Midbrain (tissue), 1 donor: ENCODE results near the gene IL10RB.

Experiments
- DNase-seq: peaks from one replicate; lab custom pipeline; 2025; lab: John Stamatoyannopoulos, UW

IL10RB gene

DNA sequence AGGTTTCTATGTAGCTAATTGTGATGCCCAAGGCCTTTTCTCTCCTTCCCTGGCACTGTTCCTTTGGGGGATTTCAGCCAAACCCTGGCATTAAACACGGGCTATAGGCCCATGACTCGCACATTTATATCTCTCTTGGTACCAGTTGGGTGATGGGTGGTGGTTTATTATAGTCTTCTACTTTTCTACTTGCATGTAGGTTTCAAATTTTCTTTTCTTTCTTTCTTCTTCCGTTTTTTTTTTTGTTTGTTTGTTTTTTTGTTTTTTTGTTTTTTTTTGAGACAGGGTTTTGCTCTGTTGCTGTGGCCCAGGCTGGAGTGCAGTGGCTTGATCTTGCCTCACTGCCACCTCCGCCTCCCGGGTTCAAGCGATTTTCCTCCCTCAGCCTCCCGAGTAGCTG, 1.1 kb downstream of the IL10RB start:
- DNase-seq: no peak

DNA sequence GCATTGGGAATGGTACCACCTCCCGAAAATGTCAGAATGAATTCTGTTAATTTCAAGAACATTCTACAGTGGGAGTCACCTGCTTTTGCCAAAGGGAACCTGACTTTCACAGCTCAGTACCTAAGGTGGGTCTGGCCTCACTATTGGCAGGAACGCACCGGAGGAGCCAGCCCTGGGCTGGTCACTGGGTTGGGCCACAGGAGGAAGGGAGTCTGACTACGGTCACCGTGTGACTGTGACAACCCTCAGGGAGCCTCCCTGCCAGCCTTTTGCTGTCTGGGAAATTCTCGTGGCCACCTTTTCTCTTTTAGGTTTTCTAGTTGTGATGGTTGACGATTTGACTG, 2.2 kb downstream of the IL10RB start:
- DNase-seq: no peak

DNA sequence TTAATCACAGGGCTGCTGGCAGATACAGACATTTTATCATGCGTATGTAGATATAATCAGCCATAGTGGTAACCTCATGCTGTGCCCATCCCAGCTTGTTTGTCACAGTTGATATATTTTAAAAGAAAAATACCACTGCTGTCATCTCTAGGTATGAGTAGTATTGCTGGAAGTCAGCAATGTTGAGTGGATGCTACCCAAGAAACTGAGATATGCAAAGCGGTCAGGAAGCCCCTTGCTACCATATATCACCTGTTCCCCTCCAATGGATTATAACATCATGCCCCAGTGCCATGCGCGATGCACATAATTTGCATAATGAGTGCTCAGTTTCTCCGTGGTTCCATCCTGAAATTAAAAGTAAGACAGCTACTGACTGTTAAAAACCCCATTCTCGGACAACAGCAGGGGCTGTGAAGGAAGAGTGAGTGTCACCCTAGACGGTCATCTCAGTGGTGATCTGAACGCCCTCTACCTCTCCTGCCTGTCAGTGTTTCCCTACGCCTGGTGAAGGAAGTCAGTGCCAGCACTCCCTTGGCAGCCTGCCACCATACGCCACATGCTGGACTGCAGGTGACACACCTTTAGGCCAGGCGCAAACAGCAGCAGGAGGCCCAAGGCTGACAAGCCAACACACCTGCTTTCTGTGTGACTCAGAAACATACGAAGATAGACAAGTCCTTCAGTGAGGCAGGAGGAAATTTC, 2.7 kb downstream of the IL10RB start:
- DNase-seq: no peak

DNA sequence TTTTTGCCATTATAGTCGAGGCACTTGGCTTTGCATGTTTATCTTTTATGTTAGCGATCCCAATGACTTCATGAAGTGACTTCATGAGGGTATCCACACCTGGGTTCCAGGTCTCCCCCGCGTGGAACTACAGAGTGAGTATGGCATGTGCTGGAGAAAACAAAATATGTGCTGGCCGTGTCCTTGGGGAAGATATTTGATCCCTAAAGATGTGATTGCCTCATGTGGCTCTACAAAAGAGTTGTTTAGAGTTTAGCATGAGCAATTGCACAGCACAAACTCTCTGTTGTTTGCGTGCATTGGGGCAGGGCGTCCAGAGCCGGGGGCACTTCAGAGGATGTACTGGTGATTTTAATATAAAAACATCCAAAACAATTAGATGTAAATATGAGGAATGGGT, 4.8 kb downstream of the IL10RB start:
- no peak for DNase-seq

DNA sequence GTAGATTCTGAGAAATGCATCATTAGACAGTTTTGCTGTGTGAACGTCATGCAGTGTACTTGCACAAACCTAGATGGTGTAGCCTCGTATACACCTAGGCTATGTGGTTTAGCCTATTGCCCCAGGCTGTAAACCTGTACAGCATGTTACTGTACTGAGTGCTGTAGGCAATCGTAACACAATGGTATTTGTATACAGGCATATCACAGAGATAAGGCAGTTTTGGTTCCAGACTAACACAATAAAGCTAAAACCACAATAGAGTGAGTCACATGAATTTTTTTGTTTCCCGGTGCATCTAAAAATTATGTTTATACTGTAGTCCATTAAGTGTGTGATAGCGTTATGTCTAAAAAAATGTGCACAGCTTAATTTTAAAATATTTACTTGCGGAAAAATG, 6.9 kb downstream of the IL10RB start:
- DNase-seq: no peak

DNA sequence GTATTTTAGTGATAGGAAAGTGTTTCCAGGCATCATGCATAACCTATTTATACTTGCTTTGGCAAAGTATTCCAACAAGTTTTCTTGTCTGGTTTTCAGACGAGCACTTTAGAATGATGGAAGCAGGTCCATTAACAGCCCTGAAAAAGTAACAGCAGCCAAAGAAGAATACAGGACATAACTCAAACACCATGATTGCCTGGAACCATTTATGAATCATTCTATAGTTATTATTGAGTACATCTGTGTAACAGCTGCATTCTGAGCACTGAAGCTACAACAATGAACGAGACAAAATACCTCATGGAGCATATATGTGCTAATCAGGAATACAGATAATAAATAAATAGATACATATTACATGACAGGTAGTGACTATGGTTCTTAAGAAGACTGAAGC, 12.6 kb downstream of the IL10RB start:
- DNase-seq: no peak

DNA sequence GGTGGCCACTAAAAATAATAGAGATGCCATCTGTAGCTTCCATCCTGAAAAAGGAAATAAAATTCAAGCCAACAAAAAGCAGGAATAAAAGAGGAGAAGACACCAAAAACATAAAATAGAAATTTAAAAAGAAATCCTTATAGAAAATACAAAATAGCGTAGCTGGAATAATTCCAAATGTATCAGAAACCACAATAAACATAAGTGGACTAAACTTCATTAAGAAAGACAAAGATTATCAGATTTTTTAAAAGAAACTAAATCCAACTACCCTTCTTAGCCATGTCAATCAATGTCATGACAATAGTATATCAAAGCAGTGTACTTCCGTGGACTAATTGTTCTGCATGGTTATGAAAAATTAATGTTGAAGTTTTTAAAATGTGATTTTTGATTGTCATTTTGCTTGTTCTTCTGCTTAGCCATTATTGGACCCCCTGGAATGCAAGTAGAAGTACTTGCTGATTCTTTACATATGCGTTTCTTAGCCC, 13.2 kb downstream of the IL10RB start:
- no peak for DNase-seq

DNA sequence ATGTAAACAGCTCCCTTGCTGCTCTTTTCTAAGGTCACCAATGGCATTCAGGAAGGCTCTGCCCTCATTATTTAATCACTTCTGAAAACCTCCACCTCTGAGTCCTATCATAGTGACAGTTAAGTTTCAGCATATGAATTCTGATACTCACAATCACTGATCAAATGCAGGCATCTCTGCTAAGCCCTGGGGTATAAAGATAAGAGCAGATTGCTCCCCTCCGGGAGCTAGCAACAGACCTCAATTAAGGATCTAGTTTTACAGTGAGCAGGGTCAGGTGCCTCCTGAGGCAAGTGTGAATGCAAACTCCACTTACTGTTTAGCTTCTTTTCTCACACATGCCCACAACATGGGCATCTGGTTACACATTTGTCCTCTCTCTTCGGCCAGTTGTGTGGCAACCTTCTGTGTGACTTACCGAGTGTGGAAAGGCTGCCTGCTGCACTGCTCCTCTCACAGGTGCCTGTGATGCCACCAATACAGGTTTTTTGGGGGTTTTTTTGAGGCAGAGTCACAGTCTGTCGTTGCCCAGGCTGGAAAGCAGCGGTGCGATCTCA, 15.0 kb downstream of the IL10RB start:
- no peak for DNase-seq

DNA sequence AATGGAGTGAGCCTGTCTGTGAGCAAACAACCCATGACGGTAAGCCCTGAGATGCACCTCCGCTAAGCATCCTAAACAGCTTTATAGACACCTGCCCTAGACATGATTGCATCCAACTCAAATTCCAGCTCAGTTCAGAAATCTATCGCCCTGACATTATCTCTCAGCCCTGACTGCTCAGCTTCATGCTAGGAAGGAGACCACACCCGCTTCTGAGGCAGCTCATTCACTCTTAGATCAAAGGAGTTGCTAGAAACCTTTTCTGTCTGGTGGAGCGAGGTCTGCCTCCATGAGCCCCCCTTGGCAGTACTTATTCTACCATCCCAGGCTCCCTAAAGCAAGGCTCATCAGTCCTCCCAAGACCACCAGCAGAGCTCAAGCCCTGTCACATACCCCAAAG, 17.0 kb downstream of the IL10RB start:
- no peak for DNase-seq

DNA sequence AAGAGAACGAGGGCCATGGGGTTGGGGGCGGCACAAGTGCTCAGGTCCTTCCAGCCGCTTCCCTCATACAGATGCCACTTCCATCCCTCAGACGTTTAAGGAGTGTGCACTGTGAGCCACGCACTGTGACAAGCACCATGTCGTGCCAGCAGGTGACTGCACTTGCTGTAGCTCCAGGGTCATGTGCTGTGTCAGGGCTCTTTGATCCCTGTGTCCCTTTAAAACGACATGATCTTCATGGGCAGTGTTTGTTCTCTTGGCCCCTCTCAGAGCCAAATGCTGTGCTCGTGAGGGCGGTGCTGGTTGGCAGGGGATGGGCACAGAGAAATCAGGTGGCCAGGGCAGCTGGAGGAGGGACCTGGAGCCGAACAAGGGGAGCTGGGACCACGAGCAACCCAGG, 19.9 kb downstream of the IL10RB start:
- DNase-seq: no peak

DNA sequence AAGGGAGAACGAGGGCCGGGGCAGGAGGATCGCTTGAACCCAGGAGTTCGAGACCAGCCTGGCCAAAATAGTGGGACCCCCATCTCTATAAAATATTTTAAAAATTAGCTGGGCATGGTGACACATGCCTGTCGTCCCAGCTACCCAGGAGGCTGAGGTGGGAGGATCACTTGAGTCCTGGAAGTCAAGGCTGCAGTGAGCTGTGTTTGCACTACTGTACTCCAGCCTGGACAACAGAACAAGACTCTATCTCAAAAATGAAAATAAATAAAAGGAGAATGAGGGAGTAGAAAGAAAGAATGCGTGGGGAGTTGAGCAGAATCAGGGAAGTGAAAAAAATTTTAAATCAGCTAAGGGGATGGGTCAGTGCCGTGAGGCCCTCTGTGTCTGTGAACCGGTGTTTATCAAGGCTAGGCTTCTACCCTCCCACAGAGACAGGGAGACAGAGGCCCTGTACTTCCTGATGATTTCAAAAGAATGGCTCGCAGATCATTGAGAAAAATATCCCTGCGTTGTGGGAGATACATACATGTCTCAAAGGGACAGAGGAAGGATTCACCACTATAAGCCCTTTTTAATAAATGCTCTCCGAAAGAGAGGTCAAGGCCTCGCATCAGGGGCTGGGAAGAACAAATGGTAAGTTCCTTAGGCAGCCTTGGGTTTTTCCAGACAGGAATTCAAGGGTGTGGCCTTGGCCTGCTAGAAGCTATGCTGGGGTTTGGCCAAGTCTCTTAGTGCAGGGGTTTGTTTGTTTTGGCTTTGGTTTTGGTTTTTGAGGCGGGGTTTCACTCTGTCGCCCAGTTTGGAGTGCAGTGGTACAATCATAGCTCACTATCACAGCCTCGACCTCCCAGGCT, 20.7 kb downstream of the IL10RB start:
- DNase-seq: no peak

DNA sequence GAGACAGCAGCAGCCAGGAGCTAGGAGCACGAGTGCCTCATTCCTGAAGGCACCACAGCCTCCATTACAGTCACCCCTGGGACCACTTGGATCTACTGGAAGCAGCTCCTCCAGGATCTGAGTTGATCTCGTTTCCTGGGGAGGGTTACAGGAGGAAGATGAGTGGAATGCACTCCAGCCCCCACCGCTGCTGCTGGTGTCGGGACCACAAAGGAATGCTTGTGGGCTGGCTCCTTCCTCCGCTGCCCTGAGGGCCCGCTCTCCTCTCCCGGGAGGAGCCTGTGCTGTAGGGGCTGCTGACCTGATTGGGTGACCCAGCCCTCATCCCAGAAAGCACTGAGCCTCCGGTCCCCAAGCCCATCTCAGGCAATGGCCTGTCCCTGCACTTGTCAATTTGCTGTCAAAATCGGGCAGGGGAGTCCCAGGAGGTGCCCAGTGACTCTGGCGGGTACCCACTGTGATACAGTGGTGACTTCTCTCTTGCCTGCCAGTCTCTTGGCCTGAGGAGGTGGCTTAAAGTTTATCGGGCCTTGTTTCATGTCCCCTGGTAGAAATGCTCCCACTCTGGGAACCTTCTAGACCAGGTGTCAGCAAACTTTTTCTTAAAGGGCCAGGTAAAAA, 23.1 kb downstream of the IL10RB start:
- DNase-seq: no peak

DNA sequence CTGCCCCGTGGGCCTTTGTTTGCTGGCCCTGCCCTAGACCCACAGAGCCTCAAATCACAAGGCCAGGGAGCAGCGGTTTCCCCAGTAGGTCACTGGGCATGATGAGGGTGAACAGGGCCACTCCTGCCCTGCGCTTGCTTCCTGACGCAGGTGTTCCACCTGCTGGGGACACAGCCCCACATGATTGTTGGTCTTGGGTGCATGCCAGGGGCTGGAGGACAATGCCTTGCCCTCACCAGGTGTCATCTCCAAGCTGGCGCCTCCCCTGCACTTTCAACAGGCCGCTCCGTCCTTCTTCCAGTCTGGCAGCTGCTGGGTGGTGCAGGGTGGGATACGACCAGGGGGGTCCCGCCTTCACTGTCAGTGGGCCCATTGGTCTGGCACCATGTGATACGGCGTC, 24.3 kb downstream of the IL10RB start:
- DNase-seq: no peak

DNA sequence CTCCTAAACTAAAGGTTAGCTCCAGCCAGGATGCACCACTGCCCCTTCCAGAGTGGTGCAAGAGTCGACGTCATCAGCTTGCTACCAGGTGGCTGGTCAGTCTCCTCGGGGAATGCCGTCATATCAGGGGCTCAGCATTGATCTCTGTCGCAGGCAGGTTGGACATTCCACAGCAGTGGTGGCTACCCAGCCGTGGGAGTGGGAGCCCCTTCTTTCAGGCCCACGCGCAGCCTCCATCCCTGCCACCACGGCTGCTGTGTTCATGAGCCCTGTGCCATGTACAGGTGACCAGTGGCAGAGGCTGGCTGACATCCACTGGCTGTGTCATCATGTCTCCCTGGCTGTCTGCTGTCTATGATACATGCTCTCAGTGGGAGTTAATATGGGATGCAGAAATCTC, 25.5 kb downstream of the IL10RB start:
- DNase-seq: no peak

DNA sequence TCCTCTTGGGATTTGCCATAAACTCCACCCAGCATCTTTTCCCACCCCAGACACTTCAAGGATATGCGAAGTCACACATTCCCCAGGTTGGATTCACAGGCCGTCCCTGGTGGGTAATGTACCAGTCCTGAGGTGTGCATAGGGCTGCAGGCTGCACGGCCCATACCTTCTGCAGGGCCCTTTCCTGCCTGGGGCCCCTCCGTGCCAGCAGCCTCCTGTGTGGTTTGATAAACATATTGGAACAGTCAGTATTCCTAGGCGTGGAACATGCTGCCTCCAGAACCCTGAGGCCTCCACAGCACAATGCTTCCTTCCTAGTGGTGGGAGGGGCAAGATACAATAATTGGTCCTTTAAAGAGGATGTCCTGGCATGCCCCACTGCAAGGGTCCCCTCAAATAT, 26.6 kb downstream of the IL10RB start:
- no peak for DNase-seq

DNA sequence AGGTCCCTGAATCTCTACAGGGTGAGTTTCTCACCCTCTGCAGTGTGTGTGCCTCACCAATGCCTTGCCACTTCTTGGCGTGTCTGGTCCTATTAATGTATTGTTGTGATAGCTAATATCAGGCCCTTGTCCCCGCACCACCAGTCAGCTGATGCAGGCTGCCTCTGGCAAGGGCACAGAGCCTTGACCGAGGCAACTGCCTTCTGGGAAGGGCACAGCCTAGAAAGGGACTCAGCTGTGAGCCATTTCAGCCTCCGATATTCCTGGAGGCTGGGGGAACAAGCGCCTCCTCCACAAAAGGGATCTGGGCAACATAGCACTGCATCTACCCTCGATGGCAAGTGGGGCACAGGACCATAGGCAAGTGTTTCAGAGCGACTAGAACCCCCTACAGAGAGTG, 27.0 kb downstream of the IL10RB start:
- DNase-seq: peak; percentile 11

DNA sequence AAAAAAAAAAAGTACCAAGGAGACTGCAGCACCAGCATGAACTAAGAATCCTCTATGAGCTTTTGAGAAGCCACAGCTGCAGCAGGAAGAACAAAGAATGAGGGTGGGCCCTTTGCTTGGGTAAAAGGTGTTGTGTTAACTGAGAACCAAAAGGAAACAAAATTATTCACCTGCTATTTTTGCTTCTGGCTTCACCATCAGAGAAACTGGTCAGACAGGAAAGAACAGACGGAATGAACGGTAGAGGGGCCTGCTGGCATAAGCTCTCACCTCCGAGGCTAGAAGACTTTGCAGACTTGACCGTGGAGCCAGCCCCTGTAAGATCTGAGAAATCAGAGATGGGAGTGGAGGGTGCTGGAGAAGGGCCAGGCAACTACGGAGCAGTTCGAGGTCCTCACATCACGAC, 27.6 kb downstream of the IL10RB start:
- no peak for DNase-seq

DNA sequence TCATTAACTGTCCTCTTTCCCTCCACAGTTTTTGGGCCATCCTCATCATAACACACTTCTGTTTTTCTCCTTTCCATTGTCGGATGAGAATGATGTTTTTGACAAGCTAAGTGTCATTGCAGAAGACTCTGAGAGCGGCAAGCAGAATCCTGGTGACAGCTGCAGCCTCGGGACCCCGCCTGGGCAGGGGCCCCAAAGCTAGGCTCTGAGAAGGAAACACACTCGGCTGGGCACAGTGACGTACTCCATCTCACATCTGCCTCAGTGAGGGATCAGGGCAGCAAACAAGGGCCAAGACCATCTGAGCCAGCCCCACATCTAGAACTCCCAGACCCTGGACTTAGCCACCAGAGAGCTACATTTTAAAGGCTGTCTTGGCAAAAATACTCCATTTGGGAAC, 30.0 kb downstream of the IL10RB start:
- DNase-seq: no peak

DNA sequence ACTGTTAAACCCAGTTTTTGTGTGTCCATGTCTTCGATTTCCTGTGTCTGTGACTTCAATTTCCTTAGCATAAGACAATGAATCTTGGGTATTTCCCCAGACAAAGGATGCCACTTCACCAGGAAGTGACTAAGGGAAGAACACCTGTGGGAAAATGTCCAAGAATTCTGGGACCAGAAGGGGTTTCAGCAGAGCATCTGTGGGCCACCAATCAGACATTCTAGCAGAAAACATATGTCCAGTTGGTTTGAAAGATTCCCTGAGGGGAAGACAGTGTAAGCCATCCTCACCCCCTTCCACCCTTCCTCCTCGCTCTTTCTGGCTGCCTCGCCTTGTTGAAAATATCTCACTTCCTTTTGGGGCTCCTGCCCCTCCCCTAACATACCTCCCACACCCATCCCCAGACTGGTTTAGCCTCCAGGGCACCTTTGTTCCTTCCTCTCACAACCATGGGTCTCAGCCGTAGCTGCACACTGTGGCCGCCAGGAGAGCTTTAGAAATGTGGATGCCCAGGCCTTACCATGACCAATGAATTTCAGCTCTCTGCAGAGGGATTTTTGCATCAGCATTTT, 33.1 kb downstream of the IL10RB start:
- DNase-seq: no peak

DNA sequence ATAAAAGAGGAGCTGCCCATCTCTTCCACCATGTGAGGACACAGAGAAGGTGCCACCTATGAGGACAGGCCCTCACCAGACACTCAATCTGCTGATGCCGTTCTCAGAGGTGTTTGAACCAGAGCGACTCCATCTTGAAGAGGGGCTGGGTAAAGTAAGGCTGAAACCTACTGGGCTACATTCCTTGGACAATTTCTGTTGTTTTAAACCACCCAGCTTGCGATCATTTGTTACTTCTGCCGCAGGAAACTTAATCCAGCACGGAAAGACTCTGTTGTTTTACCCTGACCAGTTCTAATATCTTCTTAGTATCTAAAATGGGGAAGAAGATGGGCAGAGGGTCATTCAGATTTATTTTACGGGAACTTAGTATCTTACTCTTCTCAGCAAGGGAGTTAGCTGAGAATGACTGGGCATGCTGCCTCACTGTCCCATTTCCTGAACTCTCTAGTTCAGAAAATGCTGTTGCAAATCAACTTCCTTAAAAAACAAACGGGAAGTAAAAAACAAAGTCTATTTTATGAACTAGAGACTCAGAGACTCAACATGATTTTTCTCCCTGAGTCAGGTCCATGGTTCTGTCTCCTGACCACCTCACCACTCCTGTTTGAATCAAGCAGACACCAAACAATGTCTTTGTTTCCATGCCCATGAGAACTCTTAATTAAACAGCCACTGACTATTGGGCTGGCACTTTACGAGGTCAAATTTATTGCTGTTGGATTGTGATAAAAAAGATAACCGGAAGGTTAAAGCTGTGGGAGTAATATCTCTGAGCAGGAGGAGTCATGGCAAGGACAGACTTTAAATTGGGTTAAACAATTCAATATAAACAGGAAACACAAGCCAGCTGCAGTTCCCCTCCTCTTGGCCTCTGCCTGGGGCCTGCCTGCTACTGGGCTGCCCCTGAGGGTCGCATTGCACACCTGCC, 34.8 kb downstream of the IL10RB start:
- peak; percentile 17 for DNase-seq

DNA sequence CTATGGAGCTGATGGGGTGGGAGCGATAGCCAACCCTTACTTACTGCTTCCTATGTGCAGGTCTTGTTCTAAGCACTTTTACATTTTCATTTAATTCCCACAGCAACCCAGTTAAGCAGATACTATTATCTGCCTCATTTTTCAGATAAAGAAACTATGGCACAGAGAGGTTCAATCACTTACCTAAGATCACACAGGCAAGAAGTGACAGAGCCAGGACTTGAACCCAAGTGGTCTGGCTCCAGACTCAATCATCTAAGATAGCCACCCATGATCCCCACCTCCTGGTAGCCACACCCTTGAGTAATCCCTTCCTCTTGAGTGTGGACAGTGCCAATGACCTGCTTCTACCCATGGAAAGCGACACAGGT, 35.5 kb downstream of the IL10RB start:
- no peak for DNase-seq
